ENCODE data around the gene EEF1AKMT3.
A peak's percentile ranks its signal among the peaks of the same experiment; 100 is the strongest.

Gene EEF1AKMT3

GRCh38 chr12:57772429-57773322, at the start of gene EEF1AKMT3:
Gene EEF1AKMT3, plus strand, starts transcription at chr12:57772614. Its CDS starts 111 bp downstream, at chr12:57772725.
- Histone ChIP-seq H3K79me2 (no peaks in the 10 kb centered on the region), H3K4me2 (ENCODE audit: low read length) (peak within 1 kb of the TSS; percentile 98), H2AFZ (peak within 1 kb of the TSS; percentile 99), H3K9me3 (ENCODE audit: control insufficient read depth, low read length) (no peaks in the 10 kb centered on the region), H3K36me3 (ENCODE audit: control insufficient read depth, insufficient read depth, low read length) (no peaks in the 10 kb centered on the region), H3K4me3 (ENCODE audit: low read depth, low read length) (peak within 1 kb of the TSS; percentile 92), H3K27ac (peak within 1 kb of the TSS; percentile 82), H3K9ac (peak within 1 kb of the TSS; percentile 87), H3K27me3 (ENCODE audit: control insufficient read depth, insufficient read depth, low read length) (no peaks in the 10 kb centered on the region), H3K4me1 (peaks cover 10% of the 10 kb centered on the region)
- no peak for TF ChIP-seq CTCF (IDR thresholded peaks at IDR 0.05)

GRCh38 chr12:57722716-57723629, 49.4 kb upstream of the EEF1AKMT3 start:
- H2AFZ ChIP-seq: no peak overlapping the region
- peaks cover 4% of the 10 kb centered on the region for H3K4me1 ChIP-seq
- no peak overlapping the region for H3K27ac ChIP-seq
- H3K4me2 ChIP-seq (ENCODE audit: low read length): no peak overlapping the region
- H3K27me3 ChIP-seq (ENCODE audit: control insufficient read depth, insufficient read depth, low read length): peaks cover 3% of the 10 kb centered on the region
- no peak overlapping the region for H3K4me3 ChIP-seq (ENCODE audit: low read depth, low read length)
- no peaks in the 10 kb centered on the region for H3K9me3 ChIP-seq (ENCODE audit: control insufficient read depth, low read length)
- TF ChIP-seq CTCF (IDR thresholded peaks at IDR 0.05): no peak
- no peaks in the 10 kb centered on the region for H3K36me3 ChIP-seq (ENCODE audit: control insufficient read depth, insufficient read depth, low read length)
- H3K9ac ChIP-seq: no peak overlapping the region
- no peaks in the 10 kb centered on the region for H3K79me2 ChIP-seq

- H3K27ac ChIP-seq: no peak overlapping the region
- no peak overlapping the region for H3K4me2 ChIP-seq (ENCODE audit: low read length)
- peaks cover 8% of the 10 kb centered on the region for H3K4me1 ChIP-seq
- H3K4me3 ChIP-seq (ENCODE audit: low read depth, low read length): no peak overlapping the region
- H3K36me3 ChIP-seq (ENCODE audit: control insufficient read depth, insufficient read depth, low read length): no peaks in the 10 kb centered on the region
- no peaks in the 10 kb centered on the region for H3K79me2 ChIP-seq
- H3K9me3 ChIP-seq (ENCODE audit: control insufficient read depth, low read length): no peaks in the 10 kb centered on the region
- H3K27me3 ChIP-seq (ENCODE audit: control insufficient read depth, insufficient read depth, low read length): peaks cover 3% of the 10 kb centered on the region
- TF ChIP-seq CTCF (IDR thresholded peaks at IDR 0.05): no peak
- H3K9ac ChIP-seq: no peak overlapping the region
- H2AFZ ChIP-seq: no peak overlapping the region
These were observed 48.8 kb upstream of the EEF1AKMT3 start for GRCh38 chr12:57723630-57723962.

GRCh38 chr12:57724003-57724935, 48.1 kb upstream of the EEF1AKMT3 start:
- Histone ChIP-seq H3K4me1 (peaks cover 8% of the 10 kb centered on the region), H3K9me3 (ENCODE audit: control insufficient read depth, low read length) (no peaks in the 10 kb centered on the region), H3K27me3 (ENCODE audit: control insufficient read depth, insufficient read depth, low read length) (peaks cover 3% of the 10 kb centered on the region), H2AFZ (no peak overlapping the region), H3K79me2 (no peaks in the 10 kb centered on the region), H3K36me3 (ENCODE audit: control insufficient read depth, insufficient read depth, low read length) (no peaks in the 10 kb centered on the region), H3K27ac (no peak overlapping the region), H3K4me3 (ENCODE audit: low read depth, low read length) (no peak overlapping the region), H3K4me2 (ENCODE audit: low read length) (no peak overlapping the region), H3K9ac (no peak overlapping the region)
- TF ChIP-seq CTCF (IDR thresholded peaks at IDR 0.05): no peak

Data from parathyroid adenoma (tissue), 2 donors.